Nephron (organoid): Measurements from ENCODE around the gene ANXA5.

Experiments used
- H3K27ac Mint-ChIP-seq, 3 experiments: 2 replicates each; pipeline ENCODE4 v1.8.0; 2020; ENCODE audit warnings: mixed read lengths in 3 of 3, mild to moderate bottlenecking in 2 of 3, moderate library complexity in 1 of 3
- H3K27me3 Mint-ChIP-seq: 2 replicates; pipeline ENCODE4 v1.8.0; 2021; ENCODE audit warnings: low read depth, mild to moderate bottlenecking, moderate library complexity, mixed read lengths
- H3K36me3 Mint-ChIP-seq: 2 replicates; pipeline ENCODE4 v1.8.0; 2020; ENCODE audit warnings: low read depth, mixed read lengths
- H3K4me1 Mint-ChIP-seq: 2 replicates; pipeline ENCODE4 v1.8.0; 2020; ENCODE audit warnings: mixed read lengths
- H3K4me3 Mint-ChIP-seq, 3 experiments: 2 replicates each; pipeline ENCODE4 v1.8.0; 2020; ENCODE audit warnings: mild to moderate bottlenecking in 3 of 3, mixed read lengths in 3 of 3, moderate library complexity in 2 of 3
- H3K9me3 Mint-ChIP-seq: 2 replicates; pipeline ENCODE4 v1.8.0; 2020; ENCODE audit warnings: mixed read lengths
- CTCF ChIP-seq, 3 experiments: fragments of 200-600 bp; sonication (generic); IDR thresholded peaks; one replicate each; pipeline ENCODE4 v1.5.0; 2021; ENCODE audit warnings: antibody characterized with exemption in 3 of 3; ENCODE audit not compliant: unreplicated experiment in 3 of 3

ANXA5 gene

DNA sequence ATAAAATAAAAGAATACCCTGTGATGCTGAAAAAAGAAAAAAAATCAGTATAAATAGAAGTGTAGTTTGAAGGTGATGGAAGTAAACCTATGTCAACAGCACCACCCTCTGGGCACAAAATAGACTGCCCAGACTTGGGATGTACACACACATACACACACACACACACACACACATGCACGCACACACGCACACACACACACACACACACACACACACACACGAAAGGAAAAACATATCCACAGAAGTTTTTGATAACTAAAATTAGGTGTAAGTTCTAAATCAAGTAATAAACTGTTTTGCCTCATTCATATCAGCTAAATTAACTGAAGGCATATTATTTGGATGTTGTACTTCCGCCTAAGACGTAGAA, 40.5 kb downstream of the ANXA5 start:
- no peaks in the 10 kb centered on the region for H3K36me3 Mint-ChIP-seq
- H3K27ac Mint-ChIP-seq: no peak overlapping the region
- no peaks in the 10 kb centered on the region for H3K27me3 Mint-ChIP-seq
- no peak overlapping the region for H3K4me3 Mint-ChIP-seq
- peak; percentile 20 to 49 (median 31) for TF ChIP-seq CTCF (IDR thresholded peaks at IDR 0.05; ENCODE audit: unreplicated experiment in 3 of 3)
- no peaks in the 10 kb centered on the region for H3K9me3 Mint-ChIP-seq
- no peaks in the 10 kb centered on the region for H3K4me1 Mint-ChIP-seq

GRCh38 chr4:121655320-121656268, 41.2 kb downstream of the ANXA5 start:
- TF ChIP-seq CTCF (IDR thresholded peaks at IDR 0.05; ENCODE audit: unreplicated experiment in 3 of 3): no peak
- H3K27ac Mint-ChIP-seq: no peak overlapping the region
- H3K36me3 Mint-ChIP-seq: no peaks in the 10 kb centered on the region
- H3K4me3 Mint-ChIP-seq: no peak overlapping the region
- no peaks in the 10 kb centered on the region for H3K27me3 Mint-ChIP-seq
- H3K4me1 Mint-ChIP-seq: no peaks in the 10 kb centered on the region
- H3K9me3 Mint-ChIP-seq: no peaks in the 10 kb centered on the region

GRCh38 chr4:121654738-121655137, 42.0 kb downstream of the ANXA5 start:
- Mint-ChIP-seq H3K9me3 (no peaks in the 10 kb centered on the region), H3K27me3 (no peaks in the 10 kb centered on the region), H3K36me3 (no peaks in the 10 kb centered on the region), H3K4me1 (no peaks in the 10 kb centered on the region), H3K4me3 (no peak overlapping the region), H3K27ac (no peak overlapping the region)
- no peak for TF ChIP-seq CTCF (IDR thresholded peaks at IDR 0.05; ENCODE audit: unreplicated experiment in 3 of 3)

GRCh38 chr4:121653986-121654385, 42.8 kb downstream of the ANXA5 start:
- Mint-ChIP-seq H3K27me3 (no peaks in the 10 kb centered on the region), H3K4me1 (no peaks in the 10 kb centered on the region)

DNA sequence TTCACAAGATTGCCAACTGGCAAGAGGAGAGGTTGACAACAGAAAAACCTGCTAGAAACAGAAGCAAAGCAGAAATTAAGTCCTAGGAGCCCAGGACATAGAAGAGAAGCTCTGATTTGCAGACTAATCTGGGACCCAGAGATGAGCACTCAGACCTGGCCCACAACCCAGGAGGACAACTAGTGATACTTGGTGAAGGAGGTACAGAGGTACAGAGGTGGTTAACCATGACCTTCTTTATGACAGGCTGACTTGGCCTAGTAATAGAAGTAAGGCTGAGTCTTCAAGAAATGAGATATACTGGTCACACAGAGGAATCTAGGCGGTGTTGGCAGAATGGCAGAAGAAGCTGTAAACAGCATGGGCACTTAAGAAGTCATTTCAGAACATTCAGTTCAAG, 43.6 kb downstream of the ANXA5 start:
- Mint-ChIP-seq H3K4me3 (no peak overlapping the region), H3K27me3 (no peaks in the 10 kb centered on the region), H3K4me1 (no peaks in the 10 kb centered on the region), H3K9me3 (no peaks in the 10 kb centered on the region), H3K27ac (no peak overlapping the region), H3K36me3 (no peaks in the 10 kb centered on the region)
- no peak for TF ChIP-seq CTCF (IDR thresholded peaks at IDR 0.05; ENCODE audit: unreplicated experiment in 3 of 3)

More at GRCh38 chr4:121653986-121654385, 42.8 kb downstream of the ANXA5 start:
- Mint-ChIP-seq H3K36me3 (no peaks in the 10 kb centered on the region), H3K4me3 (no peak overlapping the region), H3K9me3 (no peaks in the 10 kb centered on the region), H3K27ac (no peak overlapping the region)
- TF ChIP-seq CTCF (IDR thresholded peaks at IDR 0.05; ENCODE audit: unreplicated experiment in 3 of 3): no peak

DNA sequence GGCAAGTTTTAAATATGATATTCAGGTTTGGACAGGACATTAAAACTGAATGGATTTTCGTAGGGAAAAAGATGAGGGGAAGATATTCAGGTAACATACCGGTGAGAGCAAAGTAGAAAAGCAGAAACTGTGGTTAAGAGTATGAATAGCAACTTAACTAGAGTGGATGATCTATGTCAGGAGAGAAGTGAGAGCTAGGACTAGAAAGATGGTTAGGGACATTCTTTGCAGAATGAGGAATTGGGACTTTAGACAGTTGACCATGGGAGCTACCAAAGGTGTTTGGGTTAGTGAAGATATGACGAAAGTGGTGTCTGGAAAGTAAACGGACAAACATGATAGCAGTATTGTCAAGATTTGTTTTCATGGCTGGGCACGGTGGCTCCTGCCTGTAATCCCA, 45.2 kb downstream of the ANXA5 start:
- TF ChIP-seq CTCF (IDR thresholded peaks at IDR 0.05; ENCODE audit: unreplicated experiment in 3 of 3): no peak
- no peaks in the 10 kb centered on the region for H3K9me3 Mint-ChIP-seq
- H3K4me1 Mint-ChIP-seq: no peaks in the 10 kb centered on the region
- H3K4me3 Mint-ChIP-seq: no peak overlapping the region
- no peaks in the 10 kb centered on the region for H3K36me3 Mint-ChIP-seq
- H3K27me3 Mint-ChIP-seq: no peaks in the 10 kb centered on the region
- no peak overlapping the region for H3K27ac Mint-ChIP-seq
